Measurements from ENCODE around the gene ILDR1. TPM values are rescaled to one million over a fixed set of nuclear protein-coding genes. Genes with fewer than 3 reads are reported as not detected.

The ILDR1 gene
- total and polyA plus RNA-seq, 12 donors = 0.32 to 5.6 (median 2.4) TPM; not detected in 1

GRCh38 chr3:122066331-122067213 is 44.5 kb upstream of the ILDR1 start:
- Histone ChIP-seq H3K4me1 (replicated peaks in 1 of 2) (peaks cover 6 to 9% of the 10 kb centered on the region in 2 donors), H3K9me3 (replicated peaks in 1 of 3) (no peaks in the 10 kb centered on the region), H3K4me3 (no peak overlapping the region), H3K36me3 (replicated peaks in 1 of 2) (no peaks in the 10 kb centered on the region), H3K27me3 (no peaks in the 10 kb centered on the region), H3K27ac (peak overlapping the region in 1 of 5 donors; percentile 65)
- 56 to 68% (median 60%) methylated on average over 6 of the region's 6 CpGs for WGBS, 4 donors
- TF ChIP-seq CTCF (IDR thresholded peaks at IDR 0.05) (no peak), POLR2A (IDR thresholded peaks at IDR 0.05) (no peak)
- DNase-seq = no peak
- intact Hi-C loops (cut with DNase I) = no loop called here

- H3K4me3 ChIP-seq = no peak overlapping the region
- no peak for TF ChIP-seq POLR2A (IDR thresholded peaks at IDR 0.05)
- no peak for TF ChIP-seq CTCF (IDR thresholded peaks at IDR 0.05)
- no peak for DNase-seq
- peaks cover 6 to 9% of the 10 kb centered on the region in 2 donors for H3K4me1 ChIP-seq (replicated peaks in 1 of 2)
- no peaks in the 10 kb centered on the region for H3K36me3 ChIP-seq (replicated peaks in 1 of 2)
- H3K27me3 ChIP-seq = no peaks in the 10 kb centered on the region
- peak overlapping the region in 1 of 5 donors; percentile 42 for H3K27ac ChIP-seq
- 63 to 84% (median 69%) methylated on average over 4 of the region's 4 CpGs for WGBS, 4 donors
- intact Hi-C loops (cut with DNase I) = no loop called here
- no peaks in the 10 kb centered on the region for H3K9me3 ChIP-seq (replicated peaks in 1 of 3)
These were observed 42.3 kb upstream of the ILDR1 start for GRCh38 chr3:122064326-122064725.

- intact Hi-C loops (cut with DNase I) = no loop called here
- Histone ChIP-seq H3K4me3 (no peak overlapping the region), H3K36me3 (replicated peaks in 1 of 2) (no peaks in the 10 kb centered on the region), H3K4me1 (replicated peaks in 1 of 2) (peaks cover 6 to 9% of the 10 kb centered on the region in 2 donors), H3K27me3 (no peaks in the 10 kb centered on the region), H3K27ac (peak overlapping the region in 2 of 5 donors; percentile 31 to 42), H3K9me3 (replicated peaks in 1 of 3) (no peaks in the 10 kb centered on the region)
- DNase-seq = peak in 4 of 7 donors; percentile 28 to 46 (median 39)
- WGBS, 4 donors = 20 to 34% (median 30%) methylated on average over 1 of the region's 1 CpG
- no peak for TF ChIP-seq CTCF (IDR thresholded peaks at IDR 0.05)
- TF ChIP-seq POLR2A (IDR thresholded peaks at IDR 0.05) = no peak
These were observed 41.9 kb upstream of the ILDR1 start for GRCh38 chr3:122063908-122064307.

GRCh38 chr3:122060040-122060698 is 38.1 kb upstream of the ILDR1 start:
- peak in 2 of 7 donors; percentile 25 to 27 for DNase-seq
- no peak for TF ChIP-seq POLR2A (IDR thresholded peaks at IDR 0.05)
- TF ChIP-seq CTCF (IDR thresholded peaks at IDR 0.05) = no peak
- 59 to 66% (median 63%) methylated on average over 6 of the region's 6 CpGs for WGBS, 4 donors
- intact Hi-C loops (cut with DNase I) = no loop called here
- H3K9me3 ChIP-seq (replicated peaks in 1 of 3) = no peaks in the 10 kb centered on the region
- no peaks in the 10 kb centered on the region for H3K27me3 ChIP-seq
- peak overlapping the region in 2 of 5 donors; percentile 13 to 38 for H3K27ac ChIP-seq
- no peak overlapping the region for H3K4me3 ChIP-seq
- peaks cover 6 to 9% of the 10 kb centered on the region in 2 donors for H3K4me1 ChIP-seq (replicated peaks in 1 of 2)
- H3K36me3 ChIP-seq (replicated peaks in 1 of 2) = no peaks in the 10 kb centered on the region

All from adrenal gland (tissue), 12 donors.